ENCODE results near the gene IGSF9.

DNA sequence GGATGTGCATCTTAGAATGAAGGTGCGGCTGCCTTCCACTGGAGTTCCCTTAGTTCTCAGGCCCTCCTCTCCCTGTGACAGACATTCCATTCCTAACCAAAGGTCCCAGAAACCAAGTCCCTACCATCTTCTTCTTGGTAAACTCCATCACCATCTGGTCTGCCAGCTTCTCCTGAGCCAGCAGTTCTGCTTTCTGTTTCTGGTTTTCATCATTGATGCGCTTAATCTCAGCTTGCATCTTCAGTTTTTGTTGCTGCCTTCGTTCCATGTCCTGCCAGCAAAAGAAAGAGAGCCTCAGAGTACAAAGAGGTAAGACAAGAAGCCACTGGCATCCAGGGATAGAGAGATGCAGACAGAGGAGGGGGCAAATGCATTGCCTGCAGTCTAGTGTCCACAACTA, 65.0 kb downstream of the IGSF9 start:
- no peak for TF ChIP-seq TAF1 (IDR thresholded peaks at IDR 0.05; ENCODE audit: borderline replicate concordance, low read depth, low read length)
- no peak for TF ChIP-seq POLR2AphosphoS5 (IDR thresholded peaks at IDR 0.05; ENCODE audit: low read depth, low read length)

Measured in GM12892 (cell line).